Measurements from ENCODE around the gene SCAP.
"Not testable (repeated sequence)": the region's sequence is repeated elsewhere in the genome, so short reads cannot be mapped to it uniquely, and the experiment has no call there.

The SCAP gene

DNA sequence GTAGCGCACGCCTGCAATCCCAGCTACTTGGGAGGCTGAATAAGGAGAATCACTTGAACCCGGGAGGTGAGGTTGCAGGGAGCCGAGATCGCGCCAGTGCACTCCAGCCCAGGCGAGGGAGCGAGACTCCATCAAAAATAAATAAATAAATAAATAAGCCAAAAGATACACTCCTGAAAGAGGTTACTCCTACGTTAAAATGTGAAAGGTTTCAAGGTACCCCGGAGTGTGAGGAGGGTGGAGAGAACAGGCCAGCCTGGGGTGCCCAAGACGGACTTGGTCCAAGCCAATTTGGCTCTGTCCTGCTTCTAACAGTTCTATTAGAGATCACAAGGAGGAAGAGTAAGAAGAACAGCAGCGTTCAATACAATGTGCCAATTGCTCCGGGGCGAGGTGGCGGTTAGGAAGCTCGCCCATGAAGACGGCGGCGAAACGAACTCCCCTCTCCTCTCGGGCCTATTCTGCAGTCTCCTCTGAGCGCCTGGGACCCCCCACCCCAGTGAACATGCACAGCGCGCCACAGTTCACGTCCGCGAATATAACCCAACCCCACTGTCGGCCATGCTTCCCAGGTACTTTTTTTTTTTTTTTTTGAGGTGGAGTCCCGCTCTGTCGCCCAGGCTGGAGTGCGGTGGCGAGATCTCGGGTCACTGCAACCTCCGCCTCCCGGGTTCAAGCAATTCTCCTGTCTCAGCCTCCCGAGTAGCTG is 36.8 kb upstream of the SCAP start:
- TF ChIP-seq, protein P1, sequence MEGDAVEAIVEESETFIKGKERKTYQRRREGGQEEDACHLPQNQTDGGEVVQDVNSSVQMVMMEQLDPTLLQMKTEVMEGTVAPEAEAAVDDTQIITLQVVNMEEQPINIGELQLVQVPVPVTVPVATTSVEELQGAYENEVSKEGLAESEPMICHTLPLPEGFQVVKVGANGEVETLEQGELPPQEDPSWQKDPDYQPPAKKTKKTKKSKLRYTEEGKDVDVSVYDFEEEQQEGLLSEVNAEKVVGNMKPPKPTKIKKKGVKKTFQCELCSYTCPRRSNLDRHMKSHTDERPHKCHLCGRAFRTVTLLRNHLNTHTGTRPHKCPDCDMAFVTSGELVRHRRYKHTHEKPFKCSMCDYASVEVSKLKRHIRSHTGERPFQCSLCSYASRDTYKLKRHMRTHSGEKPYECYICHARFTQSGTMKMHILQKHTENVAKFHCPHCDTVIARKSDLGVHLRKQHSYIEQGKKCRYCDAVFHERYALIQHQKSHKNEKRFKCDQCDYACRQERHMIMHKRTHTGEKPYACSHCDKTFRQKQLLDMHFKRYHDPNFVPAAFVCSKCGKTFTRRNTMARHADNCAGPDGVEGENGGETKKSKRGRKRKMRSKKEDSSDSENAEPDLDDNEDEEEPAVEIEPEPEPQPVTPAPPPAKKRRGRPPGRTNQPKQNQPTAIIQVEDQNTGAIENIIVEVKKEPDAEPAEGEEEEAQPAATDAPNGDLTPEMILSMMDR (IDR thresholded peaks at IDR 0.05; ENCODE audit: poor library complexity, severe bottlenecking): no peak
- DNase-seq (ENCODE audit: low spot score) (no peak), ATAC-seq (ENCODE audit: low read depth) (peak; percentile 2; the same call in 1 of the 3 replicates)
- Histone ChIP-seq H3K4me1 (ENCODE audit: insufficient read depth, poor library complexity, severe bottlenecking) (no peaks in the 10 kb centered on the region), H3K4me3 (ENCODE audit: severe bottlenecking) (peak overlapping the region; percentile 68), H3K27me3 (ENCODE audit: insufficient read depth, poor library complexity, severe bottlenecking) (no peaks in the 10 kb centered on the region), H3K36me3 (ENCODE audit: low read depth) (peaks cover 31% of the 10 kb centered on the region), H3K27ac (ENCODE audit: poor library complexity, severe bottlenecking) (peak overlapping the region; percentile 85), H3K9me3 (ENCODE audit: severe bottlenecking) (no peaks in the 10 kb centered on the region)

DNA sequence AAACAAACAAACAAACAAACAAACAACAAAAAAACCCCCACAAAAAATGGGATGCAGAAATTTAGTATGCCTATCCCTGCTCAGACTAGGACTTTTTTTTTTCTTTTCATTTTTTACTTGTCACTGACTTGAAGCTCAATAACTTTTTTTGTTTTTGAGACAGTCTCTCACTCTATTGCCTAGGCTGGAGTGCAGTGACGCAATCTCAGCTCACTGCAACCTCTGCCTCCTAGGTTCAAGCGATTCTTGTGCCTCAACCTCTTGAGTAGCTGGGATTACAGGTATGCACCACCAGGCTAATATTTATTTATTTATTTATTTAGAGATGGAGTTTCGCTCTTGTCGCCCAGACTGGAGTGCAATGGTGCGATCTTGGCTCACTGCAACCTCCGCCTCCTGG is 29.5 kb upstream of the SCAP start:
- H3K9me3 ChIP-seq (ENCODE audit: severe bottlenecking); H3K27ac ChIP-seq (ENCODE audit: poor library complexity, severe bottlenecking); H3K4me3 ChIP-seq (ENCODE audit: severe bottlenecking); DNase-seq (ENCODE audit: low spot score); H3K27me3 ChIP-seq (ENCODE audit: insufficient read depth, poor library complexity, severe bottlenecking); H3K4me1 ChIP-seq (ENCODE audit: insufficient read depth, poor library complexity, severe bottlenecking); ATAC-seq (ENCODE audit: low read depth): not testable (repeated sequence)
- H3K36me3 ChIP-seq (ENCODE audit: low read depth): peaks cover 68% of the 10 kb centered on the region

DNA sequence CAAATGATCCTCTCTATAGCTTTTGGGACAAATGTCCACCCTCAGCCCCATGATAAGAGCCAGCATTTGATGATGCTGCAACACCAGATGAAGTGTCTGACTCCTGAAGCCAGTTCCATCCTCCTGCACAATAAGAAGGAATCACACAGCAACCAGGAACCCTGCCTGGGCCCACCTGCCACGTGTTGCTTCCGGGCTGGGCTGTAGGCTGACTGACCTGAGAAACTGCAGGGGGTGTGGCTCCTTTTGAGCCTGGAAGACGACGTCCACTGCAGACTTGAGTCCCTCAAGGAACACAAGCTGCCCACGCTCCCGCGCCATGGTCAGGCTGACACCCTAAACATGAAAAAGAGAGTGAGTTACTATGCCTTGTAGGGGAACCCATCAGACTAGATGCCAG is 28.4 kb upstream of the SCAP start:
- no peak overlapping the region for H3K4me3 ChIP-seq (ENCODE audit: severe bottlenecking)
- peaks cover 62% of the 10 kb centered on the region for H3K36me3 ChIP-seq (ENCODE audit: low read depth)
- H3K27me3 ChIP-seq (ENCODE audit: insufficient read depth, poor library complexity, severe bottlenecking): no peaks in the 10 kb centered on the region
- no peaks in the 10 kb centered on the region for H3K9me3 ChIP-seq (ENCODE audit: severe bottlenecking)
- DNase-seq (ENCODE audit: low spot score) (no peak), ATAC-seq (ENCODE audit: low read depth) (no peak)
- no peaks in the 10 kb centered on the region for H3K4me1 ChIP-seq (ENCODE audit: insufficient read depth, poor library complexity, severe bottlenecking)
- TF ChIP-seq, protein P1 (IDR thresholded peaks at IDR 0.05; ENCODE audit: poor library complexity, severe bottlenecking): no peak
- H3K27ac ChIP-seq (ENCODE audit: poor library complexity, severe bottlenecking): no peak overlapping the region

DNA sequence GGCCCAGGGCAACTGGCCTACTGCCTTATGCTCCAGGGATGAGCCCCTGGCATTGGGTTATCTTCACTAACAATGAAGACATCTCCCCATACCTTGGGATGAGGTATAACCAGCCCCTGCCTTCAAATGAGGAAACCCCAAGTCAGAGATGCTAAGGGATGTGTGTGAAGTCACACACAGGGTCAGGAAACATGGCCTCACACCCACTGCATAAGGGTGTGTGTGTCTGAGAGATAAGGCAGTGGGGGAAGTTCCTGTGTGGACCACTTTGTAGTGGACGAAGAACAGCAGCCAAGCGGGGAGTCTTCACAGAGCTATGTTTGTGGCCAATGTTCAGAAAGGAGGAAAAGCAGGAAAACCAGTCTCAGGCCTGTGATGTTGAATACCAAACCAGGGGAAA is 27.3 kb upstream of the SCAP start:
- Histone ChIP-seq H3K27ac (ENCODE audit: poor library complexity, severe bottlenecking) (no peak overlapping the region), H3K36me3 (ENCODE audit: low read depth) (peaks cover 69% of the 10 kb centered on the region), H3K4me1 (ENCODE audit: insufficient read depth, poor library complexity, severe bottlenecking) (no peaks in the 10 kb centered on the region), H3K9me3 (ENCODE audit: severe bottlenecking) (no peaks in the 10 kb centered on the region), H3K4me3 (ENCODE audit: severe bottlenecking) (no peak overlapping the region), H3K27me3 (ENCODE audit: insufficient read depth, poor library complexity, severe bottlenecking) (no peaks in the 10 kb centered on the region)
- no peak for ATAC-seq (ENCODE audit: low read depth)
- DNase-seq (ENCODE audit: low spot score): no peak
- TF ChIP-seq, protein P1 (IDR thresholded peaks at IDR 0.05; ENCODE audit: poor library complexity, severe bottlenecking): no peak

DNA sequence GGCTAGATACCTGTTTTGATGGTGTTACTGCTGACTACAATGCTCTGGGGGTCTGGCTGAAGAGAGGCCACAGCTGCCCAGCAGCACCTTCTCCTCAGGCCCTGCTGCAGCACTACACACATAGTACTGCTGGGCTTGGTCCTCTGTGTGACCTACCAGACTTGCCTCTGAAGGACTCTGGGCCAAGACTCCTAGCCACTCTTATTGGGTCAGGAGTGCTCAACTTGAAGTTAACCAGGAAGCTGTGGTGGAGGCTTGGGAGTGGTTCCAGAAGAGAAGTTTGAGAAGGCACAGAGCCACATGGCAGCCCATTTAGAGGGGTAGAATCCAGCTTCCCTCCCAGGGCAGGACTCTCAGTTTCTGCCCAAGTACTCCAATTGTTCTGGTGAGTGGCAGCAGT is 21.2 kb upstream of the SCAP start:
- no peaks in the 10 kb centered on the region for H3K9me3 ChIP-seq (ENCODE audit: severe bottlenecking)
- no peak overlapping the region for H3K27ac ChIP-seq (ENCODE audit: poor library complexity, severe bottlenecking)
- H3K4me1 ChIP-seq (ENCODE audit: insufficient read depth, poor library complexity, severe bottlenecking): no peaks in the 10 kb centered on the region
- H3K36me3 ChIP-seq (ENCODE audit: low read depth): peaks cover 50% of the 10 kb centered on the region
- DNase-seq (ENCODE audit: low spot score) (no peak), ATAC-seq (ENCODE audit: low read depth) (no peak)
- TF ChIP-seq, protein P1 (IDR thresholded peaks at IDR 0.05; ENCODE audit: poor library complexity, severe bottlenecking): no peak
- no peak overlapping the region for H3K4me3 ChIP-seq (ENCODE audit: severe bottlenecking)
- no peaks in the 10 kb centered on the region for H3K27me3 ChIP-seq (ENCODE audit: insufficient read depth, poor library complexity, severe bottlenecking)
